NCI-H446 treated with DMSO at 0.1 percent for 48 hours (cell line): ENCODE measurements around the gene AUH.

ENCODE experiments used
- DNase-seq: peaks from one replicate; lab custom pipeline; 2025; lab: John Stamatoyannopoulos, UW

The AUH gene

DNA sequence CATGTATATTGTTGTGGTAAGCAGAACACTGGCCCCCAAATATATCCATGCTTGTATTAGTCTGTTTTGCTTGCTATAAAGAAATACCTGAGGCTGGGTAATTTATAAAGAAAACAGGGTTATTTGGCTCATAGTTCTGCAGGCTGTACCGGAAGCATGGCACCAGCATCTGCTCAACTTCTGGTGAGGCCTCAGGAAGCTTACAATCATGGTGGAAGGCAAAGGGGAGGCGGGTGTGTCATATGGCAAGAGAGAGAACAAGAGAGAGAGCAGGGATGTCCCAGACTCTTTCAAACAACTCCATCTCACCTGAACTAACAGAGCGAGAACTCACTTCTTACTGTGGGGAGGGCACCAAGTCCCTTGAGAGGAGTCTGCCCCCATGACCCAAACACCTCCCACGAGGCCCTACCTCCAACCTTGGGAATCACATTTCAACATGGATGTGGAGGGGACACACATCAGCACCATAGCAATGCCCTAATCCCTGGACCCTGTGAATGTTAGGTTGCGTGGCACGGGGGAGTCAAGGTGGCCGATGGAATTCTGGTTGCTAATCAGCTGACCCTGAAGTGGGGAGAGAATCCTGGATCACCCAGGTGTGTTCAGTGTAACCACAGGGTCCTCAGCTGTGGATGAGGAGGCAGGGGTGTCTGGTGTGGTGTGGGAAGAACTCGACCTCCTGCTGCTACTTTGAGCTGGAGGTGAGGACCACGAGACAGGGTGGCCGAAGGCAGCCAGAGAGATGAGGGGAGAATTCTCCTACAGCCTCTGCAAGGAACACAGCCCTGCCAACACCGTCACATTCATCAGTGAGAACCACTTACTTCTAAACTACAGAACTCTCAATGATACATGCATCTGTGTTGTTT is 172.8 kb downstream of the AUH start:
- DNase-seq = no peak

DNA sequence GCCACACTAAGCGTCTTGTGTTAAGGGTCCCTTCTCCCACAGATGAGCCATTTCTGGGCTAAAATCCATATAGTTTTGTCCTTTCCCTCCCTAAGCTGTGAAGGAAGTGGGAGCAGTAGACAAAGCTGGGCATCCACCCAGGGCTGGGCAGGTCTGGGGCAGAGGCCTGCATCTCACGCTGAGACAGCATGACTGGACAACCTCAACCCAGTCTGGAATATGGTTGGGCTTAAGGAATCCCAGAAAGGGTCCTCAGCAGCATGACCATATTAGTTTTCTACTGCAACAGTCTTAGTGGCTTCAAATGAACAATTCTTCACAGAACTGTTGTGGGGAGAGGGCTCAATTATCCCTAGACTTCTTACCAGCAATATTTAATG is 173.8 kb downstream of the AUH start:
- DNase-seq = no peak

DNA sequence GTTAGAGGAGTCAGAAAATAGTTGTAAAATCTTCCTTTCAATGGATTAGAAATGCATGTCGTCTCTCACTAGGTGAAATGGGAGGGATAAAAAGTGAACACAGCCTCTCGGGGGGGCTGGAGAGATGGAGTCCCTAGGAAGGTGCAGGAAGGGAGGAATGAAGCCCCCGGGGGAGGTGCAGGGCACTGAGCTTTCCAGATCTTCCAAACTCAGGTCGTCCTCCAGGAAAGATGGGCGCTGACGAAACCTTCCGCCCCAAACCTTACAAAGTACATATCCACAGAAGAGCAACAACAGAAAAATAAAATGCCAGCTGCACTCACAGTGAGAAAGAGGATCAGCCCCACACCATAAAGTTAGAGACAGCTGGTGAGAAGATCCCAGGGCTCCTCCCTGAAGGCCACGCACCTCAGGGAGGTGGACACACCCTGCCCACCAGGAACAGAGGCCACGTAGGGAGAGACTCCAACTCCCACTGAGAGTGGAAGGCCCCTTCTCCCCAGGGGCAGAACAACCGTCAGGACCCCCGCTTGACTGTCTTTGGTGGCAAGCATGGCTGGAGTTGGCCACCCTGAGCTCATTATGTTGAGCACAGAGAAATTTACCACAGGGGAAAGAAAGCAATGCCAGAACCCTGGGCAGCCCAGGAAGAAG is 174.3 kb downstream of the AUH start:
- no peak for DNase-seq

DNA sequence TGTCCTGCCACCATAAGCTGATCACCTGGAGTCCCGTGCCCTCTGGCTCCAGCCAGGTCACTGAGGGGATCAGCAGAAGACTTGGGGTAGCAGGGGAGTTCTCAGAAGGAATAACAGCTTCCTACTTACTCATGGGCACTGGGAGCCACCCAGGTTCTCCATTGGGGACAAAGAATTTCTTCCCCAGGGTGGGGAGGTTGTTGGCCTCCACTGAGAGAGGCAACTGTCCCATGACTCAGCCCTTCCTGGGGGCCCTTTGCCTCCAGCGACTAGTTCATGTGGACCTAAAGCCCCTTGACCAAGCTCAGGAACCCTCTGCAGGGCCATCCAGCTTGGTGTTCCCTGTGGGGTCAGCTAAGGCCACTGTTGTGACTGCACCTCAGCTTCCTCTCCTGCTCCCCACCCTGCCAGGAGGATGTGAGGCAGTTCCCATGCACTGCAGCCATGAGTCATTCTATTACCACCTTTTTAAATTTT is 175.0 kb downstream of the AUH start:
- DNase-seq = no peak

GRCh38 chr9:91185193-91185886 is 176.4 kb downstream of the AUH start:
- DNase-seq = no peak

DNA sequence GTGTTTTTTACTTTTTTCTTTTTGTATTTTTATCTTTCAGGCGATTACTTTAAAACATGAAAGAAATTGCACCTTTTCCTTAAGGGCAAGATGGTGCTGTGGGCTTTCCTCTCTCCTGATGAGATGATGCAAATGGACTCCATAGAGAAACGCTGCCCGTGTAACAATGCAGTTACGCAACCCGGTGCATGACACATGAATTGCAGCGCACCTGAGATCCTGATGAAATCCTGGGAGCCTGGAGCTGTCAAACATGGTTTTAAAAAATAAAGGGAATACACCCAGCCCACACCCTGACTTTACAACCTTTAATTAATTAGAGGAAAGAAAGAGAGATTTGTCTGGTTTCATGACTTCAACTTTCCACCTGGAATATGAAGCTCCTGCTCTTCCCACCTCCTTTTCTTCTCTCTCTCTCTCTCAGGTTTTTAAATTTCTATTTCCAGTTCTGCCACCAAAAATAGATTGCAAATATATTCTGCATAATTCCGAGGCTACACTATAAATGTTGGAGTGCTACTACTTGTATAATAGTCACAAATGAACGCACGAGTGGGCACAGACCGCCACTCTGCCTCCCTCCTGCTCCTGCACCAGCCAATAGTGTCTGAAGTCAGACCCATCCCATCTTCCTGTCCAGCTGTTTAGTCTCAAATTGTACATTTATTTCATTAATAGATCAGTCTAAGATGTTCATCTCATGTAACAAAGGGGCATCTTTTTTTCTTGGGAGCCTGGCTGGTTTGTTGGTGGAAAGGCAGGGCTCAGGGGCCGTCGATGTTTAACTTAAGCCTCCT is 179.1 kb downstream of the AUH start:
- DNase-seq = no peak

DNA sequence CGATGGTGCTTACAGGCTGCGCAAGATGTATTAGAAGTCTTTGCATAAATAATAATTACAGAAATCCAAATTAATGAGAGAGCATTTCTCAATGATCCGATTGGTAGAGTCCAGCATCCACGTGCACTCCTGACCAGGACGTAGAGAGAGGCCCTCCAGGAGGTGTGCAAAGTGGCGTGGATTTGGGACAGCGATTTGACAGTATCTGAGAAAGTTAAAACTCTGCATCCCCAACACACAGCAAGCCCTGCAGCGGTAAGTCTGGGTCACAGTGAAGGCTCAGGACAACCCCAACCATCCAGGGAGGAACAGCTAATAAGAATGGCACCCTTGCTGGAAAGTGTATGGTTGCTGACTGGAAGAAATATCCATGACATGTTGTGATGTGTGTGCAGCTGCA is 180.2 kb downstream of the AUH start:
- DNase-seq = no peak

DNA sequence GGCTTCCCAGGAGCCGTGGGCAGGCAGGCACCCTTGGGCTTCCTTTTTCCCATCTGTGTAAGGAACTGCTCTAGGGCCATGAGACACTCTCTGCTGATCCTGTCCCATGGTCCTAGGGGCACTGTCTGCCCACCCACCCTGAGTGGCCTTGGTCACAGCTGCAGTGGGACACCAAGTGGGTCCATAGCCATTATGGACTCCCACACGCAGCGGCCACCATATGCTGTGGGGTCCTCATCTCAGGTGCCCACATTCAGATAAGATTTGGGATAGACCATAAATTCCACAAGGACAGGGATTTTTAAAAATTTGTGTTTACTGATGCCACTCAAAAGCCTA is 180.8 kb downstream of the AUH start:
- no peak for DNase-seq

GRCh38 chr9:91180240-91180929 is 181.3 kb downstream of the AUH start:
- no peak for DNase-seq

DNA sequence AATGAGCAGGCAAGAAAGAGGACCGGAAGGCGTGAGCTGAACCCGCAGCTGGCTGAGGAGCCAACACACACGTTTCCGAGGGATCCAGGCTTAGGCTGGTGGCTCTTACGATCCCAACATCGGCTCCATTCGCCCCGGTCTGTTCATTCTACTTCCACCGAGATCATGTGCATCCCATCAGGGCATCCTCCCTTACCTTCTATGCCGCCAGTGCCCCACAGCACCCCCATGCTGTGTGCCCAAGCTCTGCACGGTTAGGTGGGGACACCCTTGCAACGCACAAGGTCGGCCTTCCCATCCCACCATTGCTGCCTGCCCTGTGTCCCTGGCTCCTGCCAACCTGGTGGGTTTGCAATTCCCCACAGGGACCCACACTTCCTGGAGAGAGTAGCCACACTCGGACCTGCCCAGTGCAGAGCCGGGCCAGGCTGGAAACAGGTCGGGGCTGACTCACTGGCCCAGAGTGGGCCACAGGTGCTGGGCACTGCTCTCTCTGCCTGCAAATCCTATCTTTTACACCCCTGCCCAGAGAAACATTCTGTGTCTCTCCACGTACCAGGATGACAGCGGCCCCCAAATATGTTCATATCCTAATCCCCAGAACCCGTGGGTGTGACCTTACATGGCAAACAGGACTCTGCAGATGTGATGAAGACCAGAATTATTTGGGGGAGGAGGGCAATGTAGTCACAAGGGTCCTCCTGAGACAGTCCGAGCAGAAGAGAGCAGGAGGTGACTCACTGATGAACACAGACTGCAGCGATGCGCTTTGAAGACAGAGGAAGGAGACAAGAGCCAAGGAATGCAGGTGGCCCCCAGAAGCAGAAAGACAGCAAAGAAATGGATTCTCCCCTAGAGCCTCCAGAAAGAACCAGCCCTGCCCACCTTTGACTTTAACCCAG is 182.2 kb downstream of the AUH start:
- DNase-seq = no peak

DNA sequence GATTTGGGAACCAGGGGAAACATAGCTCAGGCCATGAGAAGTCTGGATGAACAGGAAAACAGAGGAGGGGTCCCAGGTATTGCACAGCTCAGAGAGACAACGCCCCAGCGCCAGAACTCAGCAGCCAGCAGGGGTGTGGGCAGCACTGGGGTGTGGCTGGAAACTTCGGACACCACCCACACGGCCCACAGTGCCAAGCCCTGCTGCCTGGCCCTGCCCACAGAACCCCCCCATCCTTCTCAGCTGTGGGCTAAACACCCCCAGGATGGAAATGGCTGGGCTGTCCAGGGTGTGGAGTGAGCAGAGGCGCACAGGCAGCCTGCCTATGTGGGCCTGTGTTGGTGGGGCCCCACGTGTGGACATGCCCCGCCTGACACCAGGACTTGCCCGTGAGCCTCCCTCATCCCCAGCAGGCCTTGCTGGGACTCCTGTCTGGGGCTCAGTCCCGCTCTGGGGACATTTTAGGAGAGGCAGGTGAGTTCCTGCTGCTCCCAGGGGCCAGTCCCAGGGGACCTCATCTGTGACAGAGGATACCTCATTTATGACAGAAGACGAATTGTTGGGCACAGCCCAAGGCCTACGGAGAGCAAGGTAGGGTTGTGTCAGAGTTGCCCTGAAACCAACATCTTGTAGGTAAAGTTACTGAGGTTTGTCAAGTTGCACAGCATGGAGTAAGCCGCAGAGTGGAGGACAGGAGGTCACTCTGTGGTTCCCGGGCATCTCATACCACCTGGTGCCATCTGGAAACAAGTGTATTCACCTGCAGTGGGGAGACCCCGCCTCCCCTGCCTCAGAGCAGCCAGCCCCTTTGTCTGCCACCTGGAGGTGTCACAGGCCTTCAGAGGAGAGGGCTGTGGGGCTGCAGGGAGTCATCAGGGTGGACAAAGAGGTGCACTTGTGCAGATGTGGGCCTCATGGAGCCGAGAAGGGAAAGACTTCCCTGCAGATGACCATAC is 183.2 kb downstream of the AUH start:
- no peak for DNase-seq

GRCh38 chr9:91177661-91178280 is 183.9 kb downstream of the AUH start:
- no peak for DNase-seq

- DNase-seq = no peak
Observed at GRCh38 chr9:91177081-91177480, 184.6 kb downstream of the AUH start.

- DNase-seq = no peak
Observed at GRCh38 chr9:91176426-91176825, 185.3 kb downstream of the AUH start.

- no peak for DNase-seq
Observed at GRCh38 chr9:91174772-91175171, 186.9 kb downstream of the AUH start.

- DNase-seq = no peak
Observed at GRCh38 chr9:91172329-91172728, 189.4 kb downstream of the AUH start.

GRCh38 chr9:91170951-91171350 is 190.8 kb downstream of the AUH start:
- no peak for DNase-seq

GRCh38 chr9:91166796-91167366 is 194.8 kb downstream of the AUH start:
- no peak for DNase-seq
